Mucosa of descending colon (tissue), 3 donors: ENCODE measurements around the gene GRAMD1A. TPM values are rescaled to one million over a fixed set of nuclear protein-coding genes. Genes with fewer than 3 reads are reported as not detected.
A peak's percentile ranks its signal among the peaks of the same experiment; 100 is the strongest.

Experiments used
- ATAC-seq: fragments of 200-7000 bp; cut with Tn5 transposase; one replicate; pipeline ENCODE4 v1.9.1; 2020; ENCODE audit warnings: mild to moderate bottlenecking, moderate library complexity
- DNase-seq, 3 donors: peaks; one replicate each; pipeline ENCODE4 v3.0.0-alpha.2; 2020
- H3K36me3 ChIP-seq: fragments of 200-600 bp; one replicate; pipeline ENCODE4 v1.8.0; 2021; ENCODE audit warnings: low read depth, mild to moderate bottlenecking
- H3K4me1 ChIP-seq: fragments of 200-600 bp; one replicate; pipeline ENCODE4 v1.8.0; 2021; ENCODE audit warnings: low read depth, mild to moderate bottlenecking
- H3K4me3 ChIP-seq: fragments of 200-600 bp; one replicate; pipeline ENCODE4 v1.8.0; 2021; ENCODE audit warnings: mild to moderate bottlenecking
- H3K9me3 ChIP-seq: fragments of 200-600 bp; one replicate; pipeline ENCODE4 v1.8.0; 2021; ENCODE audit warnings: mild to moderate bottlenecking
- CTCF ChIP-seq: fragments of 200-600 bp; IDR thresholded peaks from one replicate; pipeline ENCODE4 v1.8.0; 2022; ENCODE audit warnings: antibody characterized with exemption, mild to moderate bottlenecking
- intact Hi-C, 2 donors: fragments of 100-400 bp; cut with DNase I in 1 of 2; cut with micrococcal nuclease in 1 of 2; formaldehyde crosslinking; loops; one replicate each; pipeline versions ENCODE4 v1.11.0 to v1.11.1; 2022; cut with DNase I, micrococcal nuclease
- total RNA-seq, 3 donors: library from RNA; stranded (reverse); fragmentation: NEBNext Ultra II Directional in 2 of 3; extraction: Animal tissue kit (Norgen Biotek cat#: 25700) in 2 of 3; gene quantifications; one replicate each; pipeline versions ENCODE4 v1.2.1 to v1.2.4, GENCODE V29; 2021 to 2023
- donor health status: DM: no; HTN: no; CAD: no; lungs with moderate emphysema.
- donor health status: DM: no; HTN: no; CAD: no.
- donor health status: DM: no; HTN: yes; CAD: no.

Gene GRAMD1A
- total RNA-seq, 3 donors from 2014 or later, result 32.5 to 53.1 (median 33.8) TPM

GRCh38 chr19:34974646-34975045 lies 25.5 kb upstream of the GRAMD1A start:
- H3K9me3 ChIP-seq, result peaks cover 7% of the 10 kb centered on the region
- no peak for DNase-seq
- TF ChIP-seq CTCF, result no peak
- H3K36me3 ChIP-seq, result no peaks in the 10 kb centered on the region
- no peak overlapping the region for H3K4me3 ChIP-seq
- no peak for ATAC-seq
- H3K4me1 ChIP-seq, result peaks cover 5% of the 10 kb centered on the region
- intact Hi-C loops, result loop anchor here in 1 of 2 donors (5.0 kb wide), 1 partner anchor 38 kb away; no protein-coding TSS in a partner anchor

DNA sequence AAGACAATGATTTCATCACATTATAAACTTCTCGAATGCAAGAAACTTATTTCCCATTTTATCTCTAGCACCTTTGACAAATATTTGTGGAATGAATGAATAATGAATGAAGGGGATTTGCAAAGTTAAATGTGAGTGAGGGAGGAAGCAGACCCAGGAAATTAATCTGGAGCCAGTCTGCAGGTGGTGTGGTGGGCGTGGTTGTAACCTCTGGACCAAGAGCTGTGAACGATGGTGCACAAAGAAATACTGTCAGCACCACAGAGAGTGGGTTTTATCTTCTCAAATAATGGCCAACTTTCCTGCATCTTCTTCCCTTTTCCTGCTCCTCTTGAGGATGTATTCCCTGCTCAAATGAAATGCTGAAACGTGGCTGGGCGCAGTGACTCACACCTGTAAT lies 25.1 kb upstream of the GRAMD1A start:
- ATAC-seq, result no peak

DNA sequence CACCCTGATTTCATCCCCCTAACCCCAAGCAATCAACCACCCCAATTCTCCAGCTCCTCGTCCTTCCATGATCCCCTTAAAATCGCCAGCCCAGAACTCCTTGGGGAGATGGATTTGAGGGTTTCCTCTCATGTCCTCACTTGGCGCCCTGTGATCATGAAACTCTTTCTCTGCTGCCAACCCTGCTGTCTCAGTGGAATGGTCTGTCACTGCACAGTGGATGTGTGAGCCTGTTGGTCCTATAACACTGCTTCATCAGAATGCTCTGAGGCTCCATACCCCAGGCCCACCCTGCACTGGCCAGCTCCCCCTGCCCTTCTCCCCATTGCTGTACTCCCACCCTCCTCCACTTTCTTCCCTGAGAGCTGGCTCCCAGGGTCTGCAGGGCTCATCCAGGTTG lies 23.5 kb upstream of the GRAMD1A start:
- H3K4me1 ChIP-seq, result peaks cover 5% of the 10 kb centered on the region
- H3K4me3 ChIP-seq, result no peak overlapping the region
- peaks cover 7% of the 10 kb centered on the region for H3K9me3 ChIP-seq
- H3K36me3 ChIP-seq, result no peaks in the 10 kb centered on the region
- intact Hi-C loops, result no loop called here
- ATAC-seq, result no peak
- no peak for TF ChIP-seq CTCF
- no peak for DNase-seq

More for the DNA sequence above, 25.1 kb upstream of the GRAMD1A start:
- peaks cover 5% of the 10 kb centered on the region for H3K4me1 ChIP-seq
- no peaks in the 10 kb centered on the region for H3K36me3 ChIP-seq
- no peak for TF ChIP-seq CTCF
- H3K4me3 ChIP-seq, result no peak overlapping the region
- intact Hi-C loops, result no loop called here
- DNase-seq, result peak in 2 of 3 donors; percentile 53 to 71
- H3K9me3 ChIP-seq, result peaks cover 7% of the 10 kb centered on the region

GRCh38 chr19:34979819-34980640 lies 20.1 kb upstream of the GRAMD1A start:
- Histone ChIP-seq H3K36me3 (no peaks in the 10 kb centered on the region), H3K9me3 (peaks cover 7% of the 10 kb centered on the region), H3K4me3 (no peak overlapping the region), H3K4me1 (no peaks in the 10 kb centered on the region)
- DNase-seq (no peak), ATAC-seq (no peak)
- intact Hi-C loops, result no loop called here
- no peak for TF ChIP-seq CTCF

- Histone ChIP-seq H3K4me3 (no peak overlapping the region), H3K9me3 (no peaks in the 10 kb centered on the region), H3K4me1 (no peaks in the 10 kb centered on the region), H3K36me3 (no peaks in the 10 kb centered on the region)
- intact Hi-C loops, result no loop called here
- ATAC-seq (no peak), DNase-seq (no peak)
- TF ChIP-seq CTCF, result no peak
These were observed 17.8 kb upstream of the GRAMD1A start for GRCh38 chr19:34982275-34982674.
